SK-N-SH (cell line): ENCODE results near the gene KANK4.

ENCODE experiments used
- ELF1 ChIP-seq: IDR thresholded peaks from 2 replicates; pipeline ENCODE4 v1.4.0; 2012
- POLR2AphosphoS5 ChIP-seq: IDR thresholded peaks from 2 replicates; pipeline ENCODE4 v1.6.1; 2012; ENCODE audit warnings: low read depth, low read length
- RAD21 ChIP-seq: IDR thresholded peaks from 2 replicates; pipeline ENCODE4 v1.6.1; 2012; ENCODE audit warnings: mild to moderate bottlenecking, low read length
- SIN3A ChIP-seq: IDR thresholded peaks from 2 replicates; pipeline ENCODE4 v1.6.1; 2012; ENCODE audit warnings: low read depth, mild to moderate bottlenecking, low read length, moderate library complexity, borderline replicate concordance
- TCF12 ChIP-seq: IDR thresholded peaks from 2 replicates; pipeline ENCODE4 v1.4.0; 2012
- TF ChIP-seq, protein P1 (sequence below): IDR thresholded peaks from 2 replicates; pipeline ENCODE4 v1.6.1; 2012; ENCODE audit warnings: mild to moderate bottlenecking, low read depth, low read length, moderate library complexity

DNA sequence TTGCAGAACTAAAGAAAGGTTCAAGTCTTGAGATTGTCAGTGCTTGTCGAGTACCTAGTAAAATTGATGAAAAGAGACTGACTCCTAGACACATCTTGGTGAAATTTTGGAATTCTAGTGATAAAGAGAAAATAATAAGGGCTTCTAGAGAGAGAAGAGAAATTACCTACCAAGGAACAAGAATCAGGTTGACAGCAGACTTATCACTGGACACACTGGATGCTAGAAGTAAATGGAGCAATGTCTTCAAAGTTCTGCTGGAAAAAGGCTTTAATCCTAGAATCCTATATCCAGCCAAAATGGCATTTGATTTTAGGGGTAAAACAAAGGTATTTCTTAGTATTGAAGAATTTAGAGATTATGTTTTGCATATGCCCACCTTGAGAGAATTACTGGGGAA, 108.3 kb downstream of the KANK4 start:
- TF ChIP-seq, protein P1, sequence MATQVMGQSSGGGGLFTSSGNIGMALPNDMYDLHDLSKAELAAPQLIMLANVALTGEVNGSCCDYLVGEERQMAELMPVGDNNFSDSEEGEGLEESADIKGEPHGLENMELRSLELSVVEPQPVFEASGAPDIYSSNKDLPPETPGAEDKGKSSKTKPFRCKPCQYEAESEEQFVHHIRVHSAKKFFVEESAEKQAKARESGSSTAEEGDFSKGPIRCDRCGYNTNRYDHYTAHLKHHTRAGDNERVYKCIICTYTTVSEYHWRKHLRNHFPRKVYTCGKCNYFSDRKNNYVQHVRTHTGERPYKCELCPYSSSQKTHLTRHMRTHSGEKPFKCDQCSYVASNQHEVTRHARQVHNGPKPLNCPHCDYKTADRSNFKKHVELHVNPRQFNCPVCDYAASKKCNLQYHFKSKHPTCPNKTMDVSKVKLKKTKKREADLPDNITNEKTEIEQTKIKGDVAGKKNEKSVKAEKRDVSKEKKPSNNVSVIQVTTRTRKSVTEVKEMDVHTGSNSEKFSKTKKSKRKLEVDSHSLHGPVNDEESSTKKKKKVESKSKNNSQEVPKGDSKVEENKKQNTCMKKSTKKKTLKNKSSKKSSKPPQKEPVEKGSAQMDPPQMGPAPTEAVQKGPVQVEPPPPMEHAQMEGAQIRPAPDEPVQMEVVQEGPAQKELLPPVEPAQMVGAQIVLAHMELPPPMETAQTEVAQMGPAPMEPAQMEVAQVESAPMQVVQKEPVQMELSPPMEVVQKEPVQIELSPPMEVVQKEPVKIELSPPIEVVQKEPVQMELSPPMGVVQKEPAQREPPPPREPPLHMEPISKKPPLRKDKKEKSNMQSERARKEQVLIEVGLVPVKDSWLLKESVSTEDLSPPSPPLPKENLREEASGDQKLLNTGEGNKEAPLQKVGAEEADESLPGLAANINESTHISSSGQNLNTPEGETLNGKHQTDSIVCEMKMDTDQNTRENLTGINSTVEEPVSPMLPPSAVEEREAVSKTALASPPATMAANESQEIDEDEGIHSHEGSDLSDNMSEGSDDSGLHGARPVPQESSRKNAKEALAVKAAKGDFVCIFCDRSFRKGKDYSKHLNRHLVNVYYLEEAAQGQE, result no peak
- TF ChIP-seq RAD21, result no peak
- TF ChIP-seq ELF1, result no peak
- no peak for TF ChIP-seq SIN3A
- TF ChIP-seq POLR2AphosphoS5, result no peak
- no peak for TF ChIP-seq TCF12
